Retinal pigment epithelial cell (primary cell): Measurements from ENCODE around the gene CFAP210.
"Not testable (repeated sequence)": the region's sequence is repeated elsewhere in the genome, so short reads cannot be mapped to it uniquely, and the experiment has no call there.

ENCODE experiments used
- DNase-seq: peaks from one replicate; pipeline ENCODE4 v3.0.0-alpha.2; 2010; ENCODE audit warnings: low read depth
- H3K4me3 ChIP-seq: 2 replicates; pipeline ENCODE4 v1.5.1; 2011; ENCODE audit warnings: mild to moderate bottlenecking, low read length, control low read depth, moderate library complexity
- TF ChIP-seq, protein P1 (sequence below): conservative IDR thresholded peaks from 2 replicates; pipeline ENCODE4 v1.5.1; 2011; ENCODE audit warnings: low read depth, low read length, control low read depth, inconsistent platforms

The CFAP210 gene

DNA sequence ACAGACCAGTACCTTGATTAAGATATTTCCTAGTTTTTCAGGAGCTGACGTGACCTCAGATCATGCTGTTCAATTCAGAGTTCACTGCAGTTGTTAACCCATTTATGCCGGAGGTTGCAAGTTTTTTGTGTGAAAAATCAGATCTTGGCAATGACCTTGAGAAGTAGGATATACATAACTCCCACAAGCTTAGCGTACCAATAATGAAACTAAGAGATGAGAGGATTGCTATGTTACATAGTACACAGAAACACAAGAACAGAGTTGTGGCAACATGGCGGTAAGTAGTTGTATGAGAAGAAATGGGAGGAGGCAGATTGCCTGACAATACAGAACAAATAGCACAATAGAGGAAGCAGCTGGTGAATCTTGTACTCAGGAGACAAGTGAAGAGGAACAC lies 71.0 kb downstream of the CFAP210 start:
- no peak for DNase-seq
- H3K4me3 ChIP-seq, result no peak overlapping the region
- TF ChIP-seq, protein P1, sequence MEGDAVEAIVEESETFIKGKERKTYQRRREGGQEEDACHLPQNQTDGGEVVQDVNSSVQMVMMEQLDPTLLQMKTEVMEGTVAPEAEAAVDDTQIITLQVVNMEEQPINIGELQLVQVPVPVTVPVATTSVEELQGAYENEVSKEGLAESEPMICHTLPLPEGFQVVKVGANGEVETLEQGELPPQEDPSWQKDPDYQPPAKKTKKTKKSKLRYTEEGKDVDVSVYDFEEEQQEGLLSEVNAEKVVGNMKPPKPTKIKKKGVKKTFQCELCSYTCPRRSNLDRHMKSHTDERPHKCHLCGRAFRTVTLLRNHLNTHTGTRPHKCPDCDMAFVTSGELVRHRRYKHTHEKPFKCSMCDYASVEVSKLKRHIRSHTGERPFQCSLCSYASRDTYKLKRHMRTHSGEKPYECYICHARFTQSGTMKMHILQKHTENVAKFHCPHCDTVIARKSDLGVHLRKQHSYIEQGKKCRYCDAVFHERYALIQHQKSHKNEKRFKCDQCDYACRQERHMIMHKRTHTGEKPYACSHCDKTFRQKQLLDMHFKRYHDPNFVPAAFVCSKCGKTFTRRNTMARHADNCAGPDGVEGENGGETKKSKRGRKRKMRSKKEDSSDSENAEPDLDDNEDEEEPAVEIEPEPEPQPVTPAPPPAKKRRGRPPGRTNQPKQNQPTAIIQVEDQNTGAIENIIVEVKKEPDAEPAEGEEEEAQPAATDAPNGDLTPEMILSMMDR, result no peak

DNA sequence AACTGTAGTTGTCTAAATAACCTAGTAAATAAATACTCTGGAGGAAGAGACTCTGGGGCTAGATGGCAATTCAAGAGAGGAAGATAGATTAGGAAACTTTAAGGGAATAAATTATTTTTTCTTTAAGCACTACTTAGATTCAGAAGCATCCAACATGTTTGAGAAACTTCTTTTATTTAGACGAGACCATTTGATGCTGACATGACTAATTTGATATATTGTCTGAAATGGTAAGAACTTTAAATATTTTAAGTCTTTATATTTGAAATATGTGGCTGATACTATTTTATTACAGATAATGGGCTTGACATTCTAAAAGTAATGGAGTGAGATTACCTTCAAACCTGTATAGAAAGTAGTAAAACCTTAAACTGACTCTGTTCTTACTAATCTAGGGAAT lies 73.7 kb downstream of the CFAP210 start:
- DNase-seq, result no peak
- TF ChIP-seq, protein P1, result no peak
- no peak overlapping the region for H3K4me3 ChIP-seq

DNA sequence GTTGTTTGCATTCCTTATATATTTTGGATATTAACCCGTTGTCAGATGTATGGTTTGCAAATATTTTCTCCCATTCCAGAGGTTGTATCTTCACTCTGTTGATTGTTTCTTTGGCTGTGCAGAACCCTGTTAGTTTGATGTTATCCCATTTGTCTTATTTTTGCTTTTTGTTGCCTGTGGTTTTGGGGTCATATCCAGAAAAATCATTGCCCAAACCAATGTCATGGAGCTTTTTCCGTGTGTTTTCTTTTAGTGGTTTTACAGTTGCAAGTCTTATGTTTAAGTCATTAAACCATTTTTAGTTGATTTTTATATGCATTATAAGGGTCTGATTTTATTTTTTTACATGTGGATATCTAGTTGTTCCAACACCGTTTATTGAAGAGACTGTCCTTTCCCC lies 74.3 kb downstream of the CFAP210 start:
- DNase-seq, result no peak
- H3K4me3 ChIP-seq, result no peak overlapping the region
- TF ChIP-seq, protein P1, result no peak

DNA sequence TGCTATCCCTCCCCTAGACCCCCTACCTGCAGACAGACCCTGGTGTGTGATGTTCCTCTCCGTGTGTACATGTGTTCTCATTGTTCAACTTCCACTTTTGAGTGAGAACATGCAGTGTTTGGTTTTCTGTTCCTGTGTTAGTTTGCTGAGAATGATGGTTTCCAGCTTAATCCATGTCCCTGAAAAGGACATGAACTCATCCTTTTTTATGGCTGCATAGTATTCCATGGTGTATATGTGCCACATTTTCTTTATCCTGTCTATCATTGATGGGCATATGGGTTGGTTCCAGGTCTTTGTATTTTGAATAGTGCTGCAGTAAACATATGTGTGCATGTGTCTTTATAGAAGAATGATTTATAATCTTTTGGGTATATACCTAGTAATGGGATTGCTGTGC lies 78.2 kb downstream of the CFAP210 start:
- DNase-seq, result not testable (repeated sequence)

DNA sequence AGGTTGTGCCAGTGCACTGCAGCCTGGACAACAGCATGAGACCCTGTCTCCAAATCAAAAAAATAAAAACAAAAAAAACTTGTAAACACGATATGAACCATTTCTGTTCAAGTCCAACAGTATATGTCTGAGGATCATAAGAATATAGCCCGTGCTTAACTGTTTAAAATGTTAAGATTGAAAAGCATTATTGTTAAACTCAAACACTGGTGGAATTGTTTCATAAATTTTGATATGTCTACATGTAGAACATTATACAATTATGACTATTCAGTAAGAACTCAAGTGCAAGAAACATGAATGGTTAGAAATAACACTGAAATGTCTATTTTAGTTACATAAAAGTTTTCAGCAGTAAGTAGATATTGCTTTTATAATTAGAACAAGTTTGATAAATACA lies 80.3 kb downstream of the CFAP210 start:
- H3K4me3 ChIP-seq, result no peak overlapping the region
- TF ChIP-seq, protein P1, result no peak
- no peak for DNase-seq

More for the DNA sequence above, 78.2 kb downstream of the CFAP210 start:
- not testable (repeated sequence) for H3K4me3 ChIP-seq

DNA sequence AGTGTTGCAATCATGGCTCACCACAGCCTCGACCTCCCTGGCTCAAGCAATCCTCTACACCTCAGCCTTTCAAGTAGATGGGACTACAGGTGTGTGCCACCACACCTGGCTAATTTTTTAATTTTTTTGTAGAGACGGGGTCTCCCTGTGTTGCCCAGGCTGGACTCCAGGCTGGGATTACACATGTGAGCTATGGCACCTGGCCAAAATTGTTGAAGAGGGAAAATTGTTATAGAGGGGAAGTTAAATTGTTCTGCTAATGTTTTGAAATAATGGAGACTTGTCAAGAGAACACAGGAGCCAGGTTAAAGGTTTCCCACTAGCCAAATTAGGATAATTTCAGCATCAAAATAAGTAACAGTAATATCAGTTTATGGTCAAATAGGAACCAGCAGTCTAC lies 84.9 kb downstream of the CFAP210 start:
- DNase-seq, result no peak
- TF ChIP-seq, protein P1, result no peak
- H3K4me3 ChIP-seq, result no peak overlapping the region

DNA sequence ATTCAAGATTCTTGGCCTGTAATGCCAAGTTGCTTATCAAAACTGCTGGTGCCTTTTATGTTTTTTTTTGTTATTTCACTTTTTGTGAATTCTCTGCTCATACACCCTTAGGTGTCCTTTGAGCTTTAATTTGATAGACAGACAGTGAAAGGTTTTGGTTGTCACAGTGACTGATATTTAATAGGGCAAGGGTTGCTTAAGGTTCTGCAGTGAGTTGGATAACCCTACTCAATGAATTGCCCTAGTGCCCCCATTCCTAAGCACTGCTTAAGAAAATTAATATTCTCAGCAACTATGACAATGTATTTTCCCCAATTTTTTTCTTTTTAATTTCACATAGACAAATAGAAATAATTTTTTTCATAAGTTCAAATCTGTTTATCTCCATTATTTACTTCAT lies 94.6 kb downstream of the CFAP210 start:
- no peak overlapping the region for H3K4me3 ChIP-seq
- TF ChIP-seq, protein P1, result no peak
- DNase-seq, result no peak

DNA sequence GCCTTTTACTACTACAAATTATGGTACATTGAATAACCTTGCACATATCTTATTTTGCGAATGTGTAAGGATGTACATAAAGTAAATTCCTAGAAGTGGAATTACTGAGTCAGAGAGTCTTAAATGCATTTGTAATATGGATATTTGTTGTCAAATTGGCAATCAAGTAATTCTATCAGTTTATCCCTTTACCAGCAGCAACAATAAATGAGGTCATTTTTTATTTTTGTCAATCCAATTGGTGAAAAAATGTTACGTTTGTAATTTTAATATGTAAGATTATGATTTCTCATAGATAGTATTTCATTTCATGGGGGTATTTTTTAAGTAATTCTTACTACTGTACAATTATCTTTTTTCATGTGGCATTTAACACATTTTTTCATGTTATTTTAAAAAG lies 95.2 kb downstream of the CFAP210 start:
- TF ChIP-seq, protein P1, result no peak
- no peak for DNase-seq
- H3K4me3 ChIP-seq, result no peak overlapping the region

DNA sequence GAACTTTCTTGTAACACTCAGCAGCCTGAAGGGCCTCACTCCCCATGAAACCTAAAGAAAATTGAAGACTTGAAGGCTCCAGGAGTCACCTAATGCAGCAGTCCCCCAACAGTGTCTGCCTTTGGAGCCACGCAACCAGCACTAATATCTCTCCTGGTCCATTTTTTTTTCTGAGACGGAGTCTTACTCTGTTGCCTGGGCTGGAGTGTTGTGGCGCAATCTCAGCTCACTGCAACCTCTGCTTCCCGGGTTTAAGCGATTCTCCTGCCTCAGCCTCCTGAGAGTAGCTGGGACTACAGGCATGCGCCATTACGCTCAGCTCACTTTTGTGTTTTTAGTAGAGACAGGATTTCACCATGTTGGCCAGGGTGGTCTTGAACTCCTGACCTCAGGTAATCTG lies 97.7 kb downstream of the CFAP210 start:
- DNase-seq, result not testable (repeated sequence)

More for the DNA sequence above, 97.7 kb downstream of the CFAP210 start:
- not testable (repeated sequence) for H3K4me3 ChIP-seq
